SHP77 treated with DMSO at 0.1 percent for 48 hours (cell line): ENCODE measurements around the gene GPR108.

Experiments
- DNase-seq: peaks from one replicate; lab custom pipeline; 2025; lab: John Stamatoyannopoulos, UW

The GPR108 gene

GRCh38 chr19:6737873-6738786 is 750 bp upstream of the GPR108 start:
- peak; percentile 75 for DNase-seq

GRCh38 chr19:6736917-6737283 is 480 bp downstream of the GPR108 start:
- DNase-seq: no peak

DNA sequence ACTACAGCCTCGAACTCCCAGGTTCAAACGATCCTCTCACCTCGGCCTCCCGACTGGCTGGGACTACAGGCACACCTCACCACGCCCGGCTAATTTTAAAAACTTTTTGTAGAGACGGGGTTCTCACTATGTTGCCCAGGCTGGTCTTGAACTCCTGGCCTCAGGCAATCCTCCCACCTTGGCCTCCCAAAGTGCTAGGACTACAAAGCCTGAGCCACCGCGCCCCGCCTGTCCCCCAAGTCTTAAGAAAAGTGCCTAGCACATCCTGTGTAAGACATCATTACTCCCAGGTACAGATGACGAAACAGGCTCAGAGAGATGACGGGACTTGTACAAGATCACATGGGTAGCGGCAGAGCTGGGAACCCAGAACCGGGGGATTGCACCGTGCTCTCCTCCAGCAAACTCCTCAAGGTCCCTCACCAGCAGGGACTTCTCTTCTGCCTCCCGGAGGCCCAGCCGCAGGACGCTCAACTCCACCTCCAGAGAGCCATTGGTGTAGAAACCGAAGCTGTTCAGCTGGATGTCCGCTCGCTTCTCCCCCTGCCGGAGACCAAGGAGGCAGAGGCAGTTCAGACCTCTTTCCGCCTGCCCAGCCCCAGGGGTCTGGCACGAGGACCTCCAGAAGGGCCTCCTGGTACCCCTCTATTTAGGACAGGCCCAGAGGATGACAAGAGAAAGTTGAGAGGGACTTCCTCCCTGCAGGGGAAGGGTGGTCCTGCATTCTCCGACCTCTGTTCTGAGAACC is 1.0 kb downstream of the GPR108 start:
- peak; percentile 45 for DNase-seq

GRCh38 chr19:6735181-6735911 is 2.0 kb downstream of the GPR108 start:
- no peak for DNase-seq

GRCh38 chr19:6734096-6734696 is 3.2 kb downstream of the GPR108 start:
- no peak for DNase-seq

- DNase-seq: no peak
These were observed 3.9 kb downstream of the GPR108 start for GRCh38 chr19:6733338-6734095.

DNA sequence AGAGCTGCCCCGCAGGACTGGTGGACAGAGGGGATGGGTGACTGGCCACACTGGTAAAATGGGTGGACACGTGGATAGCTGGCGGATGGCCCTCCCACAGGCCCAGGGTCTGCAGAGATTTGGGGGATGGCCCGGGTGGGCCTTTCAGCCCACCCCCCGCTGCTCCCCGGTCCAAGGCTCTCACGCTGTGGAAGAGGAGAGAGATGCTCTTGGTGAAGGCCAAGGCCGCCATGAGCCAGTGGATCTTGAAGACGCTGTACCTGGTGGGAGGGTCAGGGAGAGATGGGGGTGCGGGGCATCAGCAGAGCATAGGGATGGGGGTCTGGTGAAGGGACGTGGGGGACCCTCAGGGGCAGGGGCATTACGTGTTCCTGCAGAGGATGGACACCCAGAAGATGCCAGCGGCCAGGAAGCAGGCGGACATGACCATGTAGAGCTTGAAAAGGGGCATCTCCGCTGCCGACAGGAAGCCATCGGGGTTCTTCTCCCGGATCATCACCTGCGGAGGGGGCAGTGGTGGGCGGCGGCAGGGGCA is 4.5 kb downstream of the GPR108 start:
- no peak for DNase-seq

GRCh38 chr19:6731822-6732221 is 5.6 kb downstream of the GPR108 start:
- no peak for DNase-seq

DNA sequence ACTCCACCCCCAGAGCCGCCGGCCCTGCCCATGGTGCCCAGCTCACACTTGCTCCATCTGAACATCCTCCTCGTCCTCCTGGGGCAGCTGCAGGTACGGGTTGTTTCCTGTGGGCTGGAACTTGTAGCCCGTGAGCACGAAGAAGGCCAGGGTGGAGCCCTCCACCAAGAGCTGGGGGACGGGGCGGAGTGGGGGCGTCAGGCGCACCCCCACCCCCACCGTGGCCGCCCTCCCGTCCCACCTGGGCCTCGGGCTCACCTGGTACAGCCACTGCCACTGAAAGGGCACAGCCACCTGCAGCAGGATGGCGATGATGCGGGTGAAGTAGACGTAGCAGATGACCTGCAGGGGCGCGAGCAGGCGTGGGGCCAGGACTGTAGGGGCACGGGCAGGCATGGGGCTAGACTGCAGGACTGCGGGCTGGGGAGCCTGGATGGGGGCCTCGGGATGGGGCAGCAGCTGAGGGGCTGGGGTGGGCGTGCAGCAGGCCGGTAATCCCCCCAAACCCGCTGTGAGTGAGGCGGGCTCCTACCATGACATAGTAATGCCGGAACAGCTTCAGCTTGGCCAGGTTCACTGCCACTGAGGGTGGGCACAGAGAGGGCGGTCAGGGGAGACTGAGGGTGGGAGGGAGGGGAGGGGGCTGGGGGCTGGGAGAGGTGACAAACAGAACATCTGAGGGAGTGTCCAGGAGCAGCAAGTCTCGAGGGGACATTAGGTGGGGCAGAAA is 6.3 kb downstream of the GPR108 start:
- no peak for DNase-seq

DNA sequence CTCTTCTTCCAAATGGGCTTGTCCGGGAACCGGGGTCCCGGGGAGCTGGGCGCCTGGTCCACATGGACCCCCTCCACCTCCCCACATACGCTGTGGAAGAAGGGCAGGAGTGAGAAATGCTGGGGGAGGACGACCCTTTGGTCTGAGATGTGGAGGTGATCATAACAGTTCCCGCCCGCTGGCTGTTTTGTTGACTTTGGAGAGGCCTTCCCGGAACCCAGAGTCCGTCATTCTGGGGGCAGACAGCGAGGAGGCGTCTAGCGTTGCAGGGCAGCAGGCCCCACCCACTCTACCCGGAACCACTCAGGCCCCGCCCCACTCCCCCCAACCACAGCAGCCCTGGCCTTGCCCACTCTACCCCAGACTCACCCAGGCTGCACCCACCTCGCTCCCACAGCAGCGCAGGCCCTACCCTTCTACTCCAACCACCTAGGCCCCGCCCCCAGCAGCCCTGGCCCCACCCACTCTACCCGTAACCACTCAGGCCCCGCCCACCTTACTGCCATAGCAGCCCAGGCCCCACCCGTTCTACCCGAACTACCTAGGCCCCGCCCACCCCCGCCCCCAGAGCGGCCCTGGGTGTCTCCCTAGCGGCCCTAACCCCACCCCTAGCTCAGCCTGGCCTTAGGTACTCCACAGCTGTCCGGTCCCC is 7.1 kb downstream of the GPR108 start:
- peak; percentile 75 for DNase-seq

DNA sequence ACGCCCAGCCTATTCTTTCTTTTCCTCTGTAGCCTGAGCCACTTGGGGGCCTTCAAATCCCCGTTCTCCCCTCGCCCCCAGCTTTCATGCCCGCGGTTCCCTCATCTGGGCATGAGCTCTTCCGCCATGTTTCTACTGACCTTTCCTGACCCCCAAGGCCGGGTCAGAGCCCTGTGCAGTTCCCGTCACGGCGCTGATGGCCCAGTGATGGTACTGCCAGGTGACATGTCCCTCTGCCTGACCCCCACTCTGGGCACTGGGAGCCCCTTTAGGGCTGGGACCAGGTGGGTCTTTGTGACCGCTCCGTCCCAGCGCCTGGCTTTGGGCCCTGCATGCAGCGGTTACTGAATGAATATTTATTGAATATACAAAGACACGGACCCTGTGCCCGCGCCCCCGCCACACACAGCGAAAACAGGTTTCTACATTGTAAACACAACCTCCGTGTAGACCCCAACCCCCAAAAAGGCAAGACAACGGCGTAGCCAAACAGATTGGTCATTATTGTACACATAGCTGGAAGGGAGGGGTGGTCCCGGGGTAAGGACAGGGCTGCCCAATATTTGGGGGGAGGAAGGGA is 7.7 kb downstream of the GPR108 start:
- no peak for DNase-seq

GRCh38 chr19:6728346-6728745 is 9.0 kb downstream of the GPR108 start:
- DNase-seq: no peak

- DNase-seq: no peak
These were observed 11.7 kb downstream of the GPR108 start for GRCh38 chr19:6725513-6726231.

DNA sequence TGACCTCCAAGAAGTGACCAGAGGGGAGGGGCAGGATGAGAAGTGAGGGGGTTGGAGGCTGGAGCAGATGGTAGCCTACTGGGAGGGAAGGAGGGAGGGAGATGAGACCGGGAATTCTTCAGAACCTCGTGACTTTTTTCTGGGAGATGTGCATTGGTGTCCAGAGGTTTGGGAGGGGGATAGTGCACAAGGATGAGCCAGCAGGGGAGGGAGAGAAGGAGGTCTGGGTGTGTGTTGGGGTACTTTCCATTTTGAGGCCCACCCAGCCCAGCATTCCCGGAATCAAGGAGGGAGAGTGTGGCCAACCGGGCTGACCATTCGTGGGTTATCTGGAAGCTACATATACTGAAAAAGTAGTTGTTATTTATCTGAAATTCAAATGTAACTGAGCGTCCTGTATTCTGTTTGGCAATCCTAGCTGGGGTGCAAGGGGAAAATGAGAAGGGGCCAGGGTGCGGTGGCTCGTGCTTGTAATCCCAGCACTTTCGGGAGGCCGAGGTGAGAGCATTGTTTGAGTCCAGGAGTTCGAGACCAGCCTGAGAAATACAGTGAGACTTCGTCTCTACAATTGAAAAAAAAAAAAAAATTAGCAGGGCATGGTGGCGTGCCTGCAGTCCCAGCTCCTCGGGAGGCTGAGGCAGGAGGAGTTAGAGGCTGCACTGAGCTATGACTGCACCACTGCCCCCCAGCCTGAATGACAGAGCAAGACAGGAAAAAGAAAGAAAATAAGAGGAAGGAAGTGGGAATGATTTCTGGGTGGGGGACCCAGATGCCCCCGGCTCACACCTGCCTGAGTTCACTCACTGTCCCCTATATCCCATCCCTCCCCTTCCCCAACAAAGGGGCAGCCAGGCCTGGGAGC is 12.5 kb downstream of the GPR108 start:
- DNase-seq: no peak

GRCh38 chr19:6723738-6724137 is 13.6 kb downstream of the GPR108 start:
- DNase-seq: no peak

- DNase-seq: no peak
These were observed 14.2 kb downstream of the GPR108 start for GRCh38 chr19:6723108-6723618.

DNA sequence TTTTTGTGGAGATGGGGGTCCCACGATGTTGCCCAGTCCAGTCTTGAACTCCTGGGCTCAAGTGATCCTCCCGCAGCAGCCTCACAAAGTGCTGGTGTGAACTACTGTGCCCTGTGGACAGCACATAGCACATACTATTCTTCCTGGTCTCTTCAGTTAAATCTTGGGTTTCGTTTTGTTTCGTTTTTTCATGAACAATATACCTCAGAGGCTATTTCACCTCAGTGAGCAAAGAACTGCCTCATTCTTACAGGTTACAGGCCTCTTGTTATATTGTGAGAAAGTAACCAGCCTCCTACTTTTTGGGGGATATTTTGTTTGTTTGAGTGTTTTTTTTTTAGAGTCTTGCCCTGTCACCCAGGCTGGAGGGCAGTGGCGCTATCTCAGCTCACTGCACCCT is 15.6 kb downstream of the GPR108 start:
- no peak for DNase-seq

GRCh38 chr19:6721138-6721474 is 16.3 kb downstream of the GPR108 start:
- DNase-seq: no peak
